Gastroesophageal sphincter (tissue), 3 donors: Measurements from ENCODE around the gene PUM1.

Source experiments
- CTCF ChIP-seq, 4 experiments: fragments of 200-600 bp in 2 of 4; fragments of 450-650 bp in 2 of 4; sonication (generic) in 1 of 4; IDR thresholded peaks; one replicate each; pipeline ENCODE4 v1.5.1; 2017 to 2019; ENCODE audit warnings: antibody characterized with exemption in 4 of 4, mild to moderate bottlenecking in 2 of 4, moderate library complexity in 2 of 4
- EP300 ChIP-seq: sonication (generic); formaldehyde crosslinking; IDR thresholded peaks from one replicate; pipeline ENCODE4 v1.6.1; 2017; ENCODE audit warnings: antibody characterized with exemption, mild to moderate bottlenecking
- POLR2A ChIP-seq, 2 donors: fragments of 450-650 bp; IDR thresholded peaks; one replicate each; pipeline ENCODE4 v1.6.1; 2017; ENCODE audit warnings: antibody characterized with exemption in 2 of 2, mild to moderate bottlenecking in 2 of 2, moderate library complexity in 1 of 2
- POLR2AphosphoS5 ChIP-seq: sonication (generic); formaldehyde crosslinking; IDR thresholded peaks from one replicate; pipeline ENCODE4 v1.6.1; 2017; ENCODE audit warnings: antibody characterized with exemption

GRCh38 chr1:31095985-31096384 is 30.5 kb upstream of the PUM1 start:
- no peak for TF ChIP-seq CTCF (IDR thresholded peaks at IDR 0.05)
- no peak for TF ChIP-seq EP300
- TF ChIP-seq POLR2A (IDR thresholded peaks at IDR 0.05): no peak
- no peak for TF ChIP-seq POLR2AphosphoS5
